ENCODE data around the gene COA3.

- TF ChIP-seq CTCF (IDR thresholded peaks at IDR 0.05): no peak
- TF ChIP-seq CHD4 (IDR thresholded peaks at IDR 0.05; ENCODE audit: borderline replicate concordance): no peak
- TF ChIP-seq EP300 (IDR thresholded peaks at IDR 0.05): no peak
- TF ChIP-seq RCOR1 (IDR thresholded peaks at IDR 0.05; ENCODE audit: low read depth, low read length): no peak
- TF ChIP-seq POLR2A (IDR thresholded peaks at IDR 0.05; ENCODE audit: low read length): no peak
- TF ChIP-seq NR3C1 (IDR thresholded peaks at IDR 0.05): no peak
Observed at GRCh38 chr17:42844271-42844670, 45.8 kb upstream of the COA3 start, which contains the start of gene AOC2.
